Activated CD8-positive, alpha-beta memory T cell treated with anti-CD3 and anti-CD28 coated beads for 1 hour (primary cell): ENCODE measurements around the gene CHRDL2.

Experiments
- DNase-seq, 2 donors: peaks; one replicate each; pipeline ENCODE4 v3.0.0-alpha.2; 2020; ENCODE audit warnings: low read depth in 1 of 2; ENCODE audit errors: extremely low read depth in 1 of 2

CHRDL2 gene

GRCh38 chr11:74687237-74688023, 43.8 kb downstream of the CHRDL2 start:
- DNase-seq = no peak

- DNase-seq = no peak
Measured at GRCh38 chr11:74686792-74687191, 44.4 kb downstream of the CHRDL2 start.

GRCh38 chr11:74685905-74686304, 45.3 kb downstream of the CHRDL2 start:
- DNase-seq = no peak

GRCh38 chr11:74685338-74685737, 45.9 kb downstream of the CHRDL2 start:
- no peak for DNase-seq

GRCh38 chr11:74684661-74685060, 46.6 kb downstream of the CHRDL2 start:
- DNase-seq = no peak

GRCh38 chr11:74683941-74684481, 47.2 kb downstream of the CHRDL2 start:
- no peak for DNase-seq

GRCh38 chr11:74683279-74683871, 47.9 kb downstream of the CHRDL2 start:
- DNase-seq = no peak

GRCh38 chr11:74682731-74683278, 48.4 kb downstream of the CHRDL2 start:
- DNase-seq = no peak

GRCh38 chr11:74681686-74682651, 49.3 kb downstream of the CHRDL2 start:
- no peak for DNase-seq

GRCh38 chr11:74680703-74681531, 50.3 kb downstream of the CHRDL2 start:
- DNase-seq = no peak

GRCh38 chr11:74680035-74680671, 51.1 kb downstream of the CHRDL2 start:
- no peak for DNase-seq

GRCh38 chr11:74679513-74679865, 51.7 kb downstream of the CHRDL2 start:
- DNase-seq = no peak

- no peak for DNase-seq
Measured at GRCh38 chr11:74678591-74679512, 52.4 kb downstream of the CHRDL2 start.

- DNase-seq = no peak
Measured at GRCh38 chr11:74678041-74678440, 53.2 kb downstream of the CHRDL2 start.

GRCh38 chr11:74677131-74677530, 54.1 kb downstream of the CHRDL2 start:
- DNase-seq = no peak

GRCh38 chr11:74676596-74676995, 54.6 kb downstream of the CHRDL2 start:
- DNase-seq = no peak

- DNase-seq = no peak
Measured at GRCh38 chr11:74675761-74676160, 55.5 kb downstream of the CHRDL2 start.

GRCh38 chr11:74673693-74674360, 57.4 kb downstream of the CHRDL2 start:
- no peak for DNase-seq
